Endothelial cell of umbilical vein (primary cell): Measurements from ENCODE around the gene SLC12A5. TPM values are rescaled to one million over a fixed set of nuclear protein-coding genes. Genes with fewer than 3 reads are reported as not detected.

Source experiments
- BruUV-seq: library from RNA; stranded (reverse); fragments of 400-500 nt; replicated peaks from 2 replicates; lab custom pipeline; 2021; lab: Mats Ljungman, UMichigan
- CTCF ChIA-PET: fragments of 300-600, 350-600 bp; sonication (Branson Sonifier 250); formaldehyde crosslinking; loops from one replicate; lab custom pipeline; 2021; ENCODE audit warnings: antibody characterized with exemption, inconsistent platforms; lab: Charles Lee
- POLR2A ChIA-PET: fragments of 300-600, 350-600 bp; sonication (Branson Sonifier 250); formaldehyde crosslinking; loops from one replicate; lab custom pipeline; 2021; ENCODE audit warnings: antibody characterized with exemption, inconsistent platforms; lab: Charles Lee
- DNase-seq: peaks from one replicate; pipeline ENCODE4 v3.0.0-alpha.2; 2011; ENCODE audit warnings: low read depth, low spot score
- FAIRE-seq: peaks from 2 replicates; lab custom pipeline; 2011; peaks lifted over from hg19 to GRCh38; lab: Jason Lieb, UNC
- H2AFZ ChIP-seq: 2 replicates; pipeline ENCODE4 v1.6.0; 2012; ENCODE audit warnings: low read depth, low read length, control low read depth, inconsistent platforms
- H3K27ac ChIP-seq: 2 replicates; pipeline ENCODE4 v1.5.1; 2011; ENCODE audit warnings: low read depth, mild to moderate bottlenecking, control low read depth, low read length, moderate library complexity; ENCODE audit not compliant: insufficient read depth
- H3K27me3 ChIP-seq, 2 experiments: 2 replicates each; pipeline versions ENCODE4 v1.6.0 to v1.6.1; 2011; ENCODE audit warnings: low read length in 2 of 2, mixed read lengths in 1 of 2; ENCODE audit not compliant: control insufficient read depth in 2 of 2, insufficient read depth in 2 of 2
- H3K36me3 ChIP-seq, 2 experiments: 2 replicates in 1 of 2; 3 replicates in 1 of 2; pipeline ENCODE4 v1.5.1; 2011; ENCODE audit warnings: low read length in 2 of 2, mild to moderate bottlenecking in 1 of 2, moderate library complexity in 1 of 2; ENCODE audit not compliant: control insufficient read depth in 2 of 2, insufficient read depth in 2 of 2; ENCODE audit errors: extremely low read depth in 1 of 2
- H3K4me1 ChIP-seq: 3 replicates; pipeline ENCODE4 v1.5.1; 2011; ENCODE audit warnings: mild to moderate bottlenecking, low read length; ENCODE audit not compliant: control insufficient read depth, insufficient read depth; ENCODE audit errors: extremely low read depth
- H3K4me2 ChIP-seq: 2 replicates; pipeline ENCODE4 v1.6.1; 2011; ENCODE audit warnings: low read length, control low read depth, mixed read lengths; ENCODE audit not compliant: insufficient read depth
- H3K4me3 ChIP-seq, 3 experiments: fragments of 200-600 bp in 1 of 3; sonication (generic), shearing (Covaris generic) in 1 of 3; replicated peaks in 1 of 3; 2 replicates each; pipeline ENCODE4 v1.5.1; 2011 to 2016; ENCODE audit warnings: control low read depth in 3 of 3, low read length in 3 of 3, mild to moderate bottlenecking in 2 of 3, inconsistent platforms in 1 of 3, low read depth in 1 of 3, moderate library complexity in 1 of 3; ENCODE audit not compliant: insufficient read depth in 1 of 3
- H3K79me2 ChIP-seq: 2 replicates; pipeline ENCODE4 v1.6.0; 2012; ENCODE audit warnings: low read length, inconsistent platforms; ENCODE audit not compliant: control insufficient read depth, insufficient read depth
- H3K9ac ChIP-seq: replicated peaks from 2 replicates; pipeline ENCODE3; 2011; ENCODE audit warnings: low read length, control low read depth; ENCODE audit not compliant: insufficient read depth; ENCODE audit errors: extremely low read depth
- H3K9me1 ChIP-seq: replicated peaks from 3 replicates; pipeline ENCODE4 v1.6.0; 2011; ENCODE audit warnings: mild to moderate bottlenecking, low read length; ENCODE audit not compliant: control insufficient read depth, insufficient read depth; ENCODE audit errors: extremely low read depth
- H3K9me3 ChIP-seq: replicated peaks from 2 replicates; pipeline ENCODE4 v1.5.1; 2012; ENCODE audit warnings: low read length, inconsistent platforms; ENCODE audit not compliant: control insufficient read depth, insufficient read depth
- H4K20me1 ChIP-seq: replicated peaks from 2 replicates; pipeline ENCODE3; 2011; ENCODE audit warnings: mild to moderate bottlenecking, low read length; ENCODE audit not compliant: control insufficient read depth, insufficient read depth; ENCODE audit errors: extremely low read depth
- CTCF ChIP-seq, 2 donors: IDR thresholded peaks; 1 replicate in 1 of 2; 2 replicates in 1 of 2; pipeline ENCODE4 v1.5.1; 2011; ENCODE audit warnings: low read length in 2 of 2, mild to moderate bottlenecking in 2 of 2, moderate library complexity in 2 of 2, control low read depth in 1 of 2, inconsistent platforms in 1 of 2, low read depth in 1 of 2; ENCODE audit not compliant: insufficient read depth in 1 of 2; ENCODE audit errors: extremely low read depth in 1 of 2
- EZH2 ChIP-seq: IDR thresholded peaks from 2 replicates; pipeline ENCODE4 v1.6.1; 2012; ENCODE audit warnings: borderline replicate concordance, low read depth, mild to moderate bottlenecking, moderate library complexity, low read length, inconsistent platforms; ENCODE audit not compliant: severe bottlenecking
- FOS ChIP-seq: IDR thresholded peaks from 2 replicates; pipeline ENCODE4 v1.6.1; 2011; ENCODE audit warnings: mild to moderate bottlenecking, low read length, moderate library complexity, borderline replicate concordance; ENCODE audit not compliant: insufficient read depth
- GATA2 ChIP-seq: IDR thresholded peaks from 2 replicates; pipeline ENCODE4 v1.7.0; 2011; ENCODE audit warnings: low read depth, mild to moderate bottlenecking, moderate library complexity, mixed read lengths, low read length; ENCODE audit not compliant: insufficient read length, insufficient read depth
- JUN ChIP-seq: IDR thresholded peaks from 2 replicates; pipeline ENCODE4 v1.6.1; 2011; ENCODE audit warnings: borderline replicate concordance, low read depth; ENCODE audit not compliant: insufficient read length, insufficient read depth
- MAX ChIP-seq: IDR thresholded peaks from 2 replicates; pipeline ENCODE4 v1.6.1; 2011; ENCODE audit not compliant: insufficient read depth, insufficient read length
- MYC ChIP-seq: IDR thresholded peaks from one replicate; pipeline ENCODE4 v1.6.1; 2011; ENCODE audit warnings: mild to moderate bottlenecking, low read depth, low read length
- POLR2A ChIP-seq: IDR thresholded peaks from 2 replicates; pipeline ENCODE4 v1.6.1; 2012; ENCODE audit warnings: low read depth, mild to moderate bottlenecking, control low read depth, low read length
- POLR2AphosphoS5 ChIP-seq: IDR thresholded peaks from 2 replicates; pipeline ENCODE4 v1.6.1; 2012; ENCODE audit warnings: low read depth, mild to moderate bottlenecking, control low read depth, low read length, moderate library complexity; ENCODE audit not compliant: insufficient read depth
- dilution Hi-C: fragments of 300-500 bp; cut with MboI; formaldehyde crosslinking; loops from one replicate; pipeline ENCODE4 v1.15.0; 2019; ENCODE audit warnings: low sequenced_read_pairs; ENCODE audit not compliant: extremely low pct_ligation_motif_present
- intact Hi-C: fragments of 100-400 bp; cut with micrococcal nuclease; formaldehyde crosslinking; loops from one replicate; pipeline ENCODE4 v1.10.0; 2022
- polyA plus RNA-seq, 4 experiments: library from polyadenylated mRNA; depleted of rRNA in 3 of 4; stranded (reverse) in 3 of 4; unstranded in 1 of 4; fragments of >200 nt; gene quantifications; 2 replicates each; pipeline versions ENCODE4 v1.2.1 to v1.2.3, GENCODE V29; 2011 to 2012; ENCODE audit warnings: missing spikeins in 1 of 4
- total RNA-seq: library from RNA; stranded (reverse); gene quantifications from 2 replicates; pipeline ENCODE4 v1.2.3, GENCODE V29; 2021

The SLC12A5 gene
- total and polyA plus RNA-seq, 2 donors (not counting 3 experiments of a cell fraction or from before 2014, with no cell fraction given) = 1.6 to 2.3 TPM

- FAIRE-seq = no peak
- no TSS peak for BruUV-seq
- TF ChIP-seq EZH2 (no peak), CTCF (IDR thresholded peaks at IDR 0.05; ENCODE audit: extremely low read depth in 1 of 2, insufficient read depth in 1 of 2, low read depth in 1 of 2, low read length in 2 of 2) (no peak), GATA2 (no peak), POLR2A (no peak), POLR2AphosphoS5 (no peak), MAX (no peak), MYC (no peak), JUN (no peak), FOS (no peak)
- Histone ChIP-seq H3K9ac (no peak overlapping the region), H3K27ac (no peak overlapping the region), H3K4me2 (no peak overlapping the region), H4K20me1 (no peaks in the 10 kb centered on the region), H3K9me1 (no peaks in the 10 kb centered on the region), H3K79me2 (peaks cover 8% of the 10 kb centered on the region), H3K27me3 (peaks cover 7 to 13% of the 10 kb centered on the region in 2 experiments), H3K36me3 (no peaks in the 10 kb centered on the region), H3K4me1 (peaks cover 9% of the 10 kb centered on the region), H3K9me3 (no peaks in the 10 kb centered on the region), H3K4me3 (no peak overlapping the region), H2AFZ (no peak overlapping the region)
- intact Hi-C loops (no loop called here), dilution Hi-C loops (no loop called here)
- no peak for DNase-seq
- ChIA-PET CTCF (no interaction called here), POLR2A (no interaction called here)
Measured at GRCh38 chr20:46093531-46093930, 64.5 kb downstream of the SLC12A5 start.
